HepG2 (cell line): Measurements from ENCODE around the gene NAT14. TPM values are rescaled to one million over a fixed set of nuclear protein-coding genes. Genes with fewer than 3 reads are reported as not detected.

Experiments
- ATAC-seq: fragments of 200-7000 bp; cut with Tn5 transposase; 3 replicates; pipeline ENCODE4 v1.9.1; 2020; ENCODE audit warnings: mild to moderate bottlenecking, moderate library complexity
- BruUV-seq: library from RNA; stranded (reverse); fragments of 400-500 nt; replicated peaks from 2 replicates; lab custom pipeline; 2021; lab: Mats Ljungman, UMichigan
- CTCF ChIA-PET: fragments of 300-600 bp; formaldehyde crosslinking; extraction: SDS; loops from one replicate; lab custom pipeline; 2021; ENCODE audit warnings: low total read pairs, inconsistent platforms, low intra/inter-chr PET ratio; lab: Yijun Ruan, JAX
- POLR2A ChIA-PET: fragments of 350-600 bp; sonication (Branson Sonifier 250); formaldehyde crosslinking; loops from one replicate; lab custom pipeline; 2020; ENCODE audit warnings: antibody characterized with exemption, inconsistent platforms; lab: Yijun Ruan, JAX
- DNase-seq: peaks from one replicate; pipeline ENCODE4 v3.0.0-alpha.2; 2015; ENCODE audit warnings: low spot score
- FAIRE-seq: peaks from 3 replicates; lab custom pipeline; 2011; peaks lifted over from hg19 to GRCh38; lab: Jason Lieb, UNC
- H2AFZ ChIP-seq: one replicate; pipeline ENCODE4 v1.6.1; 2011; ENCODE audit warnings: low read length, inconsistent platforms
- H3K27ac ChIP-seq: fragments of 300-600 bp; 3 replicates; pipeline ENCODE4 v1.8.0; 2011; ENCODE audit warnings: mixed run types, mild to moderate bottlenecking, mixed read lengths, low read length, inconsistent platforms; ENCODE audit not compliant: insufficient read depth; ENCODE audit errors: extremely low read length
- H3K27me3 ChIP-seq, 2 experiments: fragments of 200-600 bp in 1 of 2; 2 replicates in 1 of 2; 3 replicates in 1 of 2; pipeline versions ENCODE4 v1.6.0 to v1.8.0; 2011; ENCODE audit warnings: low read length in 2 of 2, mild to moderate bottlenecking in 2 of 2, moderate library complexity in 2 of 2, inconsistent platforms in 1 of 2; ENCODE audit not compliant: insufficient read depth in 2 of 2, control insufficient read depth in 1 of 2
- H3K36me3 ChIP-seq, 2 experiments: fragments of 200-600 bp in 1 of 2; replicated peaks in 1 of 2; 2 replicates in 1 of 2; 3 replicates in 1 of 2; pipeline versions ENCODE4 v1.5.1 to v1.8.0; 2011; ENCODE audit warnings: low read length in 2 of 2, inconsistent platforms in 1 of 2; ENCODE audit not compliant: insufficient read depth in 2 of 2, control insufficient read depth in 1 of 2
- H3K4me1 ChIP-seq: 2 replicates; pipeline ENCODE4 v1.5.1; 2012; ENCODE audit warnings: low read length, inconsistent platforms; ENCODE audit not compliant: insufficient read depth
- H3K4me2 ChIP-seq: 2 replicates; pipeline ENCODE4 v1.6.0; 2011; ENCODE audit warnings: low read depth, low read length, inconsistent platforms
- H3K4me3 ChIP-seq, 3 experiments: fragments of 200-600 bp in 1 of 3; sonication (generic), shearing (Covaris generic) in 1 of 3; replicated peaks in 1 of 3; 2 replicates each; pipeline ENCODE4 v1.5.1; 2011 to 2016; ENCODE audit warnings: low read length in 3 of 3, inconsistent platforms in 2 of 3, low read depth in 2 of 3, mild to moderate bottlenecking in 2 of 3, control low read depth in 1 of 3, mixed read lengths in 1 of 3; ENCODE audit not compliant: insufficient read depth in 1 of 3
- H3K79me2 ChIP-seq: one replicate; pipeline ENCODE4 v1.6.1; 2011; ENCODE audit warnings: low read length, inconsistent platforms; ENCODE audit not compliant: insufficient read depth
- H3K9ac ChIP-seq: 2 replicates; pipeline ENCODE4 v1.6.0; 2011; ENCODE audit warnings: mild to moderate bottlenecking, low read depth, low read length, inconsistent platforms; ENCODE audit not compliant: insufficient read depth
- H3K9me3 ChIP-seq: 2 replicates; pipeline ENCODE4 v1.5.1; 2012; ENCODE audit warnings: mild to moderate bottlenecking, low read length
- H4K20me1 ChIP-seq: 2 replicates; pipeline ENCODE4 v1.6.0; 2011; ENCODE audit warnings: inconsistent platforms, mild to moderate bottlenecking, low read length, moderate library complexity; ENCODE audit not compliant: insufficient read depth
- BRD4 ChIP-seq: sonication (generic); formaldehyde crosslinking; IDR thresholded peaks from 2 replicates; pipeline ENCODE4 v1.4.0; 2020; ENCODE audit warnings: missing genetic modification reagents
- CREB1 ChIP-seq, 2 experiments: fragments of 450-650 bp in 1 of 2; IDR thresholded peaks; 2 replicates each; pipeline ENCODE4 v1.6.1; 2016 to 2017; ENCODE audit warnings: control low read depth in 1 of 2, mild to moderate bottlenecking in 1 of 2, missing compliant biosample characterization in 1 of 2, missing genetic modification characterization in 1 of 2
- CTCF ChIP-seq: sonication (generic); formaldehyde crosslinking; IDR thresholded peaks from 2 replicates; pipeline ENCODE4 v1.5.0; 2020; ENCODE audit warnings: mild to moderate bottlenecking, missing genetic modification reagents, moderate library complexity
- ELF1 ChIP-seq: sonication (generic); formaldehyde crosslinking; IDR thresholded peaks from 2 replicates; pipeline ENCODE4 v1.4.0; 2020; ENCODE audit warnings: missing genetic modification reagents
- FOXP4 ChIP-seq: sonication (generic); formaldehyde crosslinking; IDR thresholded peaks from 2 replicates; pipeline ENCODE4 v1.4.0; 2020; ENCODE audit warnings: missing genetic modification reagents
- GABPB1 ChIP-seq: IDR thresholded peaks from 2 replicates; pipeline ENCODE4 v1.6.1; 2016; ENCODE audit warnings: mild to moderate bottlenecking, missing genetic modification reagents, moderate library complexity, missing compliant biosample characterization
- LCORL ChIP-seq, 2 experiments: fragments of 450-650 bp in 1 of 2; sonication (generic) in 1 of 2; formaldehyde crosslinking in 1 of 2; IDR thresholded peaks; 2 replicates each; pipeline versions ENCODE4 v1.5.0 to v1.6.1; 2017 to 2020; ENCODE audit warnings: antibody characterized with exemption in 1 of 2, missing genetic modification reagents in 1 of 2
- NR2F1 ChIP-seq, 2 experiments: fragments of 450-650 bp in 1 of 2; formaldehyde crosslinking in 1 of 2; IDR thresholded peaks; 2 replicates each; pipeline versions ENCODE4 v1.5.0 to v1.6.1; 2016 to 2020; ENCODE audit warnings: mild to moderate bottlenecking in 1 of 2, missing compliant biosample characterization in 1 of 2, missing genetic modification reagents in 1 of 2, moderate library complexity in 1 of 2
- PITX1 ChIP-seq: sonication (generic); formaldehyde crosslinking; IDR thresholded peaks from 2 replicates; pipeline ENCODE4 v1.5.1; 2020; ENCODE audit warnings: mild to moderate bottlenecking, missing genetic modification reagents
- TIGD3 ChIP-seq: sonication (generic); formaldehyde crosslinking; IDR thresholded peaks from 2 replicates; pipeline ENCODE4 v1.5.1; 2020; ENCODE audit warnings: mild to moderate bottlenecking, missing genetic modification reagents, borderline replicate concordance
- ZFP91 ChIP-seq: sonication (generic); formaldehyde crosslinking; IDR thresholded peaks from 2 replicates; pipeline ENCODE4 v1.9.0; 2022; ENCODE audit warnings: missing genetic modification reagents, mild to moderate bottlenecking, borderline replicate concordance
- ZNF121 ChIP-seq: sonication (generic); formaldehyde crosslinking; IDR thresholded peaks from 2 replicates; pipeline ENCODE4 v1.5.0; 2020; ENCODE audit warnings: mild to moderate bottlenecking, missing genetic modification reagents
- ZNF337 ChIP-seq: sonication (generic); formaldehyde crosslinking; IDR thresholded peaks from 2 replicates; pipeline ENCODE4 v1.5.1; 2020; ENCODE audit warnings: missing genetic modification reagents, low read depth, mild to moderate bottlenecking, borderline replicate concordance
- ZNF740 ChIP-seq: sonication (generic); formaldehyde crosslinking; IDR thresholded peaks from 2 replicates; pipeline ENCODE4 v1.4.0; 2020; ENCODE audit warnings: missing genetic modification reagents
- WGBS: methylation state at CpG from one replicate; pipeline ENCODE4 v1.1.6; 2017; ENCODE audit warnings: low lambda C conversion rate; 5-methylcytosine and 5-hydroxymethylcytosine counted together
- in situ Hi-C: cut with HindIII; loops from 2 replicates; pipeline ENCODE4 v1.10.0; 2017; ENCODE audit warnings: low pct_unique_long_range_greater_than_20kb; ENCODE audit not compliant: extremely low pct_ligation_motif_present
- intact Hi-C: fragments of 100-400 bp; cut with micrococcal nuclease; formaldehyde crosslinking; loops from one replicate; pipeline ENCODE4 v1.10.0; 2022; ENCODE audit not compliant: unreplicated experiment
- polyA plus RNA-seq, 8 experiments: library from polyadenylated mRNA; depleted of rRNA in 3 of 8; stranded (reverse) in 7 of 8; unstranded in 1 of 8; fragments of >200 nt; fragmentation: Illumina TruSeq in 4 of 8; extraction: Trizol in 4 of 8; gene quantifications; 2 replicates each; pipeline versions ENCODE4 v1.2.1 to v1.2.3, GENCODE V29; 2011 to 2016; ENCODE audit warnings: low read depth in 4 of 8, missing spikeins in 1 of 8, mixed read lengths in 1 of 8; ENCODE audit not compliant: insufficient read depth in 1 of 8
- total RNA-seq, 5 experiments: library from RNA; depleted of rRNA; stranded (reverse); fragments of >200 nt; fragmentation: Illumina TruSeq; extraction: Trizol; gene quantifications; 2 replicates each; pipeline ENCODE4 v1.2.3, GENCODE V29; 2016; ENCODE audit warnings: low read depth in 1 of 5

Gene NAT14
- total and polyA plus RNA-seq, 2 of the 13 experiments (the other 11 are each of a cell fraction or from before 2014, with no cell fraction given): 20.7 to 22.3 TPM

GRCh38 chr19:55516878-55517620 is 32.1 kb downstream of the NAT14 start:
- 4% methylated on average over 16 of the region's 61 CpGs for WGBS
- TF ChIP-seq CTCF (peak; percentile 100), CREB1 (IDR thresholded peaks at IDR 0.05) (peak; percentile 94), CREB1 (CRISPR knock-in tag; IDR thresholded peaks at IDR 0.05) (peak; percentile 98), ZNF121 (CRISPR knock-in tag) (no peak), ZNF740 (CRISPR knock-in tag) (0 out of 2 replicates have a peak, but pooled peaks have one; percentile 68), NR2F1 (CRISPR knock-in tag; IDR thresholded peaks at IDR 0.05) (peak; percentile 44 to 62; a peak in 2 of 4 replicates), GABPB1 (CRISPR knock-in tag) (peak; percentile 80), LCORL (IDR thresholded peaks at IDR 0.05) (no peak), LCORL (CRISPR knock-in tag; IDR thresholded peaks at IDR 0.05) (peak; percentile 67), ZFP91 (CRISPR knock-in tag) (peak; percentile 76; the same call in 1 of the 2 replicates), TIGD3 (no peak), FOXP4 (CRISPR knock-in tag) (peak; percentile 25; the same call in 1 of the 2 replicates), ZNF337 (CRISPR knock-in tag) (no peak), PITX1 (CRISPR knock-in tag) (no peak), ELF1 (CRISPR knock-in tag) (peak; percentile 30; the same call in 1 of the 2 replicates), BRD4 (CRISPR knock-in tag) (no peak)

More at GRCh38 chr19:55516878-55517620, 32.1 kb downstream of the NAT14 start:
- peak overlapping the region; percentile 59; the same call in 1 of the 2 replicates for H3K9ac ChIP-seq
- no peaks in the 10 kb centered on the region for H3K9me3 ChIP-seq
- H3K79me2 ChIP-seq: no peaks in the 10 kb centered on the region
- no peaks in the 10 kb centered on the region for H3K36me3 ChIP-seq
- intact Hi-C loops: loop anchor here (1.0 to 10.0 kb wide), 3 partner anchors 68 to 114 kb away; partner anchors contain the start of gene ZNF579
- H3K27me3 ChIP-seq: peaks cover 0 to 22% of the 10 kb centered on the region in 2 experiments; a peak in 4 of 5 replicates
- FAIRE-seq: peak; percentile 84
- H2AFZ ChIP-seq: no peak overlapping the region
- DNase-seq: peak; percentile 78
- H3K4me3 ChIP-seq: peak overlapping the region; percentile 47 to 79 (median 68)
- BruUV-seq: no TSS peak
- H4K20me1 ChIP-seq: no peaks in the 10 kb centered on the region
- POLR2A ChIA-PET: interaction anchor here (1.1 to 1.2 kb wide), 2 partner anchors 82 to 89 kb away, joined by 3 to 10 read pairs; partner anchors contain the start of genes FIZ1 and ZNF524
- no peak overlapping the region for H3K27ac ChIP-seq
- peak overlapping the region; percentile 83 for H3K4me2 ChIP-seq
- peaks cover 4% of the 10 kb centered on the region; the same call in 1 of the 2 replicates for H3K4me1 ChIP-seq
- peak; percentile 97 for ATAC-seq
- in situ Hi-C loops: loop anchor here (5.0 kb wide), 1 partner anchor 90 kb away; the partner anchor contains the start of gene ZNF865
- CTCF ChIA-PET: interaction anchor here (0.9 to 3.0 kb wide), 5 partner anchors 20 to 115 kb away, joined by 3 to 37 read pairs (median 6); partner anchors contain the start of genes SBK2 and ZNF865
